Heart right ventricle (tissue), 16 donors: Measurements from ENCODE around the gene SSBP3. TPM values are rescaled to one million over a fixed set of nuclear protein-coding genes. Genes with fewer than 3 reads are reported as not detected.

Experiments
- ATAC-seq, 8 donors: fragments of 200-7000 bp; cut with Tn5 transposase; one replicate each; pipeline ENCODE4 v1.9.1; 2020; ENCODE audit warnings: mild to moderate bottlenecking in 8 of 8, moderate library complexity in 8 of 8, moderate number of reproducible peaks in 1 of 8
- DNase-seq, 2 donors: peaks; one replicate each; pipeline ENCODE4 v3.0.0-alpha.2; 2020
- H3K27ac ChIP-seq, 10 donors: fragments of 200-600 bp; sonication (generic) in 2 of 10; one replicate each; pipeline versions ENCODE4 v1.5.0 to v1.8.0; 2020 to 2022; ENCODE audit warnings: mild to moderate bottlenecking in 3 of 10
- H3K27me3 ChIP-seq, 7 donors: fragments of 200-600 bp; one replicate each; pipeline ENCODE4 v1.8.0; 2021 to 2022; ENCODE audit warnings: mild to moderate bottlenecking in 2 of 7
- H3K36me3 ChIP-seq, 9 donors: fragments of 200-600 bp; sonication (generic) in 1 of 9; one replicate each; pipeline versions ENCODE4 v1.5.0 to v1.8.0; 2020 to 2022; ENCODE audit warnings: mild to moderate bottlenecking in 2 of 9
- H3K4me1 ChIP-seq, 9 donors: fragments of 200-600 bp; sonication (generic) in 1 of 9; one replicate each; pipeline versions ENCODE4 v1.5.0 to v1.8.0; 2020 to 2022; ENCODE audit warnings: mild to moderate bottlenecking in 4 of 9
- H3K4me3 ChIP-seq, 10 donors: fragments of 200-600 bp; sonication (generic) in 2 of 10; one replicate each; pipeline versions ENCODE4 v1.5.0 to v1.8.0; 2020 to 2022; ENCODE audit warnings: mild to moderate bottlenecking in 7 of 10, moderate library complexity in 2 of 10
- H3K9me3 ChIP-seq, 11 donors: fragments of 200-600 bp in 10 of 11; sonication (generic) in 2 of 11; one replicate each; pipeline versions ENCODE4 v1.5.0 to v1.8.0; 2013 to 2022; ENCODE audit warnings: mild to moderate bottlenecking in 2 of 11, control low read depth in 1 of 11, moderate library complexity in 1 of 11
- WGBS, 2 donors: extraction: QIAGEN DNeasy Blood & Tissue Kit; methylation state at CpG; one replicate each; pipeline ENCODE4 v1.1.7; 2013; ENCODE audit warnings: inconsistent platforms in 1 of 2; 5-methylcytosine and 5-hydroxymethylcytosine counted together
- intact Hi-C, 10 donors: fragments of 100-400 bp; cut with DNase I; formaldehyde crosslinking; loops; one replicate each; pipeline versions ENCODE4 v1.11.1 to v1.14.2; 2022
- polyA plus RNA-seq, 2 donors: library from polyadenylated mRNA; stranded (reverse); fragments of 200-250 nt; gene quantifications; one replicate each; pipeline ENCODE4 v1.2.3, GENCODE V29; 2013
- total RNA-seq, 10 donors: library from RNA; stranded (reverse); fragmentation: NEBNext Ultra II Directional in 3 of 10; extraction: Animal tissue kit (Norgen Biotek cat#: 25700) in 3 of 10; gene quantifications; one replicate each; pipeline versions ENCODE4 v1.2.1 to v1.2.4, GENCODE V29; 2021 to 2023
- TF ChIP-seq, protein P1 (sequence below), 9 donors: fragments of 200-600 bp; sonication (generic) in 2 of 9; IDR thresholded peaks; one replicate each; pipeline versions ENCODE4 v1.5.0 to v1.8.0; 2021 to 2022; ENCODE audit warnings: antibody characterized with exemption in 9 of 9, mild to moderate bottlenecking in 5 of 9, moderate library complexity in 1 of 9
- donor health status: Arrhythmogenic right ventricular cardiomyopathy.
- donor health status: ischemic (EF 13 %, LVEDD 7.1; RV severe dilation, severe dysfunction).
- donor health status: healthy with polysubstance abuse.
- donor health status: DM: no; HTN: yes; CAD: no.
- donor health status: DM: no; HTN: no; CAD: no.
- donor health status: ischemic (EF 25% LVEDD 6.9; RV normal size, moderate dysfunction).
- donor health status: ischemic (EF 25% LVEDD 5.7; RV mildly dilated, moderate dysfunction).
- donor health status: healthy.
- donor health status: DM: yes; HTN: yes; CAD: no.
- donor health status: Ischemic cardiomyopathy.
- donor health status: ischemic (EF 35%, LVEDD 5.7; RV mildly dilated, moderate dysfunction).
- donor health status: nonischemic (EF 11% LVEDD 7.7; RV severe dilation, severe dysfunction).
- donor health status: DM: yes; HTN: yes; CAD: no.
- donor health status: PGD.
- donor health status: ischemic (EF 29% LVEDD 5.4; RV normal size, mild dysfunction).
- donor health status: nonischemic (EF 23%, LVEDD 6.1; RV moderate dilation, normal function).

SSBP3 gene
- total and polyA plus RNA-seq, 12 donors: 17.6 to 71.9 (median 52.8) TPM

DNA sequence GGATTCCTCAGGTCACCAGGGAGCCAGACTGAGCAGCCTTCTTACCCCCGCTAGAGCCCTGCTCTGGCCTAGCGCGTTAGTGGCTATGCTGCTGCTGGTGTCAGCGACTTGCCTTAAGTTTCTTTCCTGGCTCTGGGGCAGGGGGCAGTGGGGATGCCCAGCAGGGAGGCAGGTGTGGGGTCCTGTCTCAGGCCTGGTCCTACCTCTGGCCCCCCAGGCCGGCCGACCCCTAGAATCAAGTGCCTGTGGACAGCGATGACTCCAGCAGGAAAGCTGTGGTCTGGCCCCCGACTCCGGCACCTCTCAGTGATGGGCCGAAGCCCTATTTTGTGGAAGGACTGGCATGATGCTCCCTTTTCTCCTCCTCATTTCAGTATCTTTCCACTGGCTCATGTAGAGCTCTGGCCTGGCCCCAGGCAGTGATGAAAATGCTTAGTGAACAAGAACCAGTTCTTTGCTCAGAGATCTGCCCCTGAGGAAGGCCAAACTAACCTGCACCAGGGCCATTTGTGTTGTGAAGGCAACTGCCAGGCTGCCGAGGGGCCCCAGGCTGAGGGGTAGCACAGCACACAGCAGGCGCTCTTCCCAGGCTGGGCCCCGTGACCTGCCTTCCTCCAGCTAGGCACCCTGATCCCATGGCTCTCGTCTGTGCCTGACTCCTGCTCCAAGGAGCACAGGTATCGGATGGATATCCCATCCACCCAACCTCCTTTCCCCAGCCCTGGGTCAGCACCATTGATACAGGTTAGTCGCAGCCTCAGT, 182.6 kb downstream of the SSBP3 start:
- no peak for DNase-seq
- intact Hi-C loops: loop anchor here in 1 of 10 donors (5.0 kb wide), 1 partner anchor 139 kb away; no protein-coding TSS in a partner anchor
- H3K27ac ChIP-seq: no peak overlapping the region
- 94 to 96% methylated on average over 16 of the region's 16 CpGs for WGBS, 2 donors
- H3K36me3 ChIP-seq: peaks cover 0 to 56% (median 3%) of the 10 kb centered on the region in 9 donors
- ATAC-seq: no peak
- no peaks in the 10 kb centered on the region for H3K27me3 ChIP-seq
- peaks cover 6 to 44% (median 26%) of the 10 kb centered on the region in 9 donors for H3K4me1 ChIP-seq
- H3K9me3 ChIP-seq: no peaks in the 10 kb centered on the region
- no peak overlapping the region for H3K4me3 ChIP-seq
- TF ChIP-seq, protein P1, sequence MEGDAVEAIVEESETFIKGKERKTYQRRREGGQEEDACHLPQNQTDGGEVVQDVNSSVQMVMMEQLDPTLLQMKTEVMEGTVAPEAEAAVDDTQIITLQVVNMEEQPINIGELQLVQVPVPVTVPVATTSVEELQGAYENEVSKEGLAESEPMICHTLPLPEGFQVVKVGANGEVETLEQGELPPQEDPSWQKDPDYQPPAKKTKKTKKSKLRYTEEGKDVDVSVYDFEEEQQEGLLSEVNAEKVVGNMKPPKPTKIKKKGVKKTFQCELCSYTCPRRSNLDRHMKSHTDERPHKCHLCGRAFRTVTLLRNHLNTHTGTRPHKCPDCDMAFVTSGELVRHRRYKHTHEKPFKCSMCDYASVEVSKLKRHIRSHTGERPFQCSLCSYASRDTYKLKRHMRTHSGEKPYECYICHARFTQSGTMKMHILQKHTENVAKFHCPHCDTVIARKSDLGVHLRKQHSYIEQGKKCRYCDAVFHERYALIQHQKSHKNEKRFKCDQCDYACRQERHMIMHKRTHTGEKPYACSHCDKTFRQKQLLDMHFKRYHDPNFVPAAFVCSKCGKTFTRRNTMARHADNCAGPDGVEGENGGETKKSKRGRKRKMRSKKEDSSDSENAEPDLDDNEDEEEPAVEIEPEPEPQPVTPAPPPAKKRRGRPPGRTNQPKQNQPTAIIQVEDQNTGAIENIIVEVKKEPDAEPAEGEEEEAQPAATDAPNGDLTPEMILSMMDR (IDR thresholded peaks at IDR 0.05): no peak

DNA sequence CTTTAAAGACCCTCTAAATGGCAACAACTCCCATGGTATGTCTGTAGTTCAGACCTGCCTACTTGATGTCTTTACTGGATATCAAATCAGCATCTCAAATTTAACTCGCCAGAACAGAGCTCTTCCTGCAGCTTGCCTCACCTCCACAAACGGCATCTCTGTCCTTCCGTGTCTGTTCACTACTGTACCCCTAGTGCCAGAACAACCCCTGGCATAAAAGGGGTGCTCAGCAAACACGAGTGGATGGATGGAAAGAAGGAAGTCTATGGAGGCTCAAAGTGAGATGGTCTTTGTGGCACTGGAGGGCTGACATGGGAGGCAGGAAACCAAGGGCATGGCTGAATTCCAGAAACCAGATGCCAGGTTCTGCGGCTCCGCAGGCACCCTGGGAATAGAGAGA, 183.5 kb downstream of the SSBP3 start:
- no peak for ATAC-seq
- no peak for DNase-seq
- intact Hi-C loops: loop anchor here in 1 of 10 donors (5.0 kb wide), 1 partner anchor 140 kb away; no protein-coding TSS in a partner anchor
- H3K27ac ChIP-seq: no peak overlapping the region
- H3K4me3 ChIP-seq: no peak overlapping the region
- 70 to 73% methylated on average over 6 of the region's 6 CpGs for WGBS, 2 donors
- H3K27me3 ChIP-seq: no peaks in the 10 kb centered on the region
- peaks cover 0 to 56% (median 12%) of the 10 kb centered on the region in 9 donors for H3K36me3 ChIP-seq
- TF ChIP-seq, protein P1 (IDR thresholded peaks at IDR 0.05): no peak
- no peaks in the 10 kb centered on the region for H3K9me3 ChIP-seq
- peaks cover 6 to 39% (median 28%) of the 10 kb centered on the region in 9 donors for H3K4me1 ChIP-seq

DNA sequence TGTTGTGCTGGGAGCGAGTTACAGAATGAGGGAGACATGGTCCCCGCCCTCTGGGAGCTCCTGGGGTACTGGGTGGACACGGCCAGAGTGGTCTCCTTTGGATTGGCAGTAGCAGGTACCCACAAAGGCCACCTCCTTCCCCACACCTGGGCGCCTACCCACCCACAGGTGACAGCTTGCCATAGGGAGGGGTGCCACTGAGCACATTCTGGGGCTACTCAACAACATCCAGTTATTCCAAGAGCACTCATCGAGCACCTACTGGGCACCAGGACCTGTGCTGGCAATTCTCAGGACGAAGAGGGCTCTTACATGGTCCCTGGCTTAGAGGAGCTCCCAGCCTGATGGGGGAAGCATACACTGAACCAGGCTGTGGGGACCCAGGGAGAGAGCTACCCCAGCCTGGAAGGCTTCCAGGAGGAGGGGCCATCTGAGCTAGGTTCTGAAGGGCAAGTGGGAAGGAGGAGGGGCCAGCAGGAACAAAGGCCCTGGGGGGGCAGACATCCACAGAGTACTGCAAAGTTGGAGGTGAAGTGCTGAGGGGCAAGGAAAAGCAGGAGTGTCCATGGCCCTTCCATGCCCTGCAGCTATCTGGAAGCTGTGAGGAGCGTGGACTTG, 184.2 kb downstream of the SSBP3 start:
- intact Hi-C loops: loop anchor here in 1 of 10 donors (5.0 kb wide), 1 partner anchor 140 kb away; no protein-coding TSS in a partner anchor
- no peak for DNase-seq
- no peak overlapping the region for H3K27ac ChIP-seq

More for the DNA sequence above, 184.2 kb downstream of the SSBP3 start:
- no peaks in the 10 kb centered on the region for H3K27me3 ChIP-seq
- peaks cover 6 to 39% (median 28%) of the 10 kb centered on the region in 9 donors for H3K4me1 ChIP-seq
- no peaks in the 10 kb centered on the region for H3K9me3 ChIP-seq
- H3K4me3 ChIP-seq: no peak overlapping the region
- TF ChIP-seq, protein P1 (IDR thresholded peaks at IDR 0.05): no peak
- ATAC-seq: no peak
- WGBS, 2 donors: 95 to 96% methylated on average over 7 of the region's 7 CpGs
- peaks cover 0 to 57% (median 19%) of the 10 kb centered on the region in 9 donors for H3K36me3 ChIP-seq
